Brain microvascular endothelial cell (primary cell): ENCODE data around the gene TNS3.

ENCODE experiments used
- DNase-seq: peaks from one replicate; pipeline ENCODE4 v3.0.0-alpha.2; 2020
- H3K27ac ChIP-seq: fragments of 250-450 bp; sonication (Bioruptor Pico); 2 replicates; pipeline ENCODE4 v1.5.1; 2020; ENCODE audit warnings: mild to moderate bottlenecking, moderate library complexity
- H3K27me3 ChIP-seq: fragments of 250-450 bp; sonication (Bioruptor Pico); replicated peaks from 2 replicates; pipeline ENCODE4 v1.5.1; 2020; ENCODE audit warnings: mild to moderate bottlenecking
- H3K36me3 ChIP-seq: fragments of 250-450 bp; sonication (Bioruptor Pico); replicated peaks from 2 replicates; pipeline ENCODE4 v1.5.1; 2020; ENCODE audit warnings: mild to moderate bottlenecking
- H3K4me3 ChIP-seq: 2 replicates; pipeline ENCODE4 v1.5.1; 2011; ENCODE audit warnings: low read depth, mild to moderate bottlenecking, control low read depth, low read length, moderate library complexity
- CTCF ChIP-seq: IDR thresholded peaks from 2 replicates; pipeline ENCODE4 v1.5.1; 2011; ENCODE audit warnings: low read depth, mild to moderate bottlenecking, moderate library complexity, low read length, control low read depth, inconsistent platforms; ENCODE audit errors: missing control alignments
- in situ Hi-C: cut with HindIII; loops from 2 replicates; pipeline ENCODE4 v1.10.0; 2017; ENCODE audit warnings: low sequenced_read_pairs, low pct_ligation_motif_present

TNS3 gene

GRCh38 chr7:47302560-47302959 lies 279.4 kb downstream of the TNS3 start:
- in situ Hi-C loops, result no loop called here
- TF ChIP-seq CTCF, result no peak
- H3K4me3 ChIP-seq, result no peak overlapping the region
- no peak overlapping the region for H3K27ac ChIP-seq
- H3K27me3 ChIP-seq, result no peaks in the 10 kb centered on the region
- DNase-seq, result no peak
- peaks cover 22% of the 10 kb centered on the region for H3K36me3 ChIP-seq

GRCh38 chr7:47301657-47302295 lies 280.1 kb downstream of the TNS3 start:
- H3K27me3 ChIP-seq, result no peaks in the 10 kb centered on the region
- H3K27ac ChIP-seq, result no peak overlapping the region
- H3K36me3 ChIP-seq, result peaks cover 24% of the 10 kb centered on the region
- DNase-seq, result no peak
- TF ChIP-seq CTCF, result no peak
- in situ Hi-C loops, result no loop called here
- H3K4me3 ChIP-seq, result no peak overlapping the region

GRCh38 chr7:47301105-47301477 lies 280.8 kb downstream of the TNS3 start:
- no peak for DNase-seq
- H3K27ac ChIP-seq, result no peak overlapping the region
- no peaks in the 10 kb centered on the region for H3K27me3 ChIP-seq
- no peak overlapping the region for H3K4me3 ChIP-seq
- TF ChIP-seq CTCF, result peak; percentile 56
- peaks cover 26% of the 10 kb centered on the region for H3K36me3 ChIP-seq
- in situ Hi-C loops, result no loop called here

GRCh38 chr7:47300472-47301104 lies 281.3 kb downstream of the TNS3 start:
- TF ChIP-seq CTCF, result no peak
- H3K27ac ChIP-seq, result no peak overlapping the region
- no peaks in the 10 kb centered on the region for H3K27me3 ChIP-seq
- H3K36me3 ChIP-seq, result peaks cover 29% of the 10 kb centered on the region
- in situ Hi-C loops, result no loop called here
- no peak for DNase-seq
- no peak overlapping the region for H3K4me3 ChIP-seq

- Histone ChIP-seq H3K27ac (no peak overlapping the region), H3K4me3 (no peak overlapping the region), H3K27me3 (no peaks in the 10 kb centered on the region), H3K36me3 (peaks cover 30% of the 10 kb centered on the region)
- no peak for TF ChIP-seq CTCF
- no peak for DNase-seq
- in situ Hi-C loops, result no loop called here
Measured at GRCh38 chr7:47299496-47299895, 282.4 kb downstream of the TNS3 start.

- Histone ChIP-seq H3K36me3 (peaks cover 29% of the 10 kb centered on the region), H3K27me3 (no peaks in the 10 kb centered on the region), H3K27ac (no peak overlapping the region), H3K4me3 (no peak overlapping the region)
- TF ChIP-seq CTCF, result no peak
- in situ Hi-C loops, result no loop called here
- DNase-seq, result no peak
Measured at GRCh38 chr7:47298636-47299035, 283.3 kb downstream of the TNS3 start.
